Omental fat pad (tissue), 4 donors: Measurements from ENCODE around the gene ULK3. TPM values are rescaled to one million over a fixed set of nuclear protein-coding genes. Genes with fewer than 3 reads are reported as not detected.

Experiments
- ATAC-seq: fragments of 150-250 bp; one replicate; pipeline ENCODE4 v1.9.1; 2016; ENCODE audit warnings: mild to moderate bottlenecking, moderate library complexity; ENCODE audit not compliant: low FRiP score
- DNase-seq: peaks from one replicate; pipeline ENCODE4 v3.0.0-alpha.2; 2019; ENCODE audit warnings: low spot score
- total RNA-seq, 4 donors: library from RNA; depleted of rRNA; stranded (reverse); fragments of >200 nt; gene quantifications; one replicate each; pipeline ENCODE4 v1.1.0, GENCODE V29; 2016
- TF ChIP-seq, protein P1 (sequence below), 3 donors: fragments of 450-650 bp; IDR thresholded peaks; one replicate each; pipeline ENCODE4 v1.5.1; 2016 to 2017; ENCODE audit warnings: antibody characterized with exemption in 3 of 3, mild to moderate bottlenecking in 3 of 3, moderate library complexity in 2 of 3

ULK3 gene, protein sequence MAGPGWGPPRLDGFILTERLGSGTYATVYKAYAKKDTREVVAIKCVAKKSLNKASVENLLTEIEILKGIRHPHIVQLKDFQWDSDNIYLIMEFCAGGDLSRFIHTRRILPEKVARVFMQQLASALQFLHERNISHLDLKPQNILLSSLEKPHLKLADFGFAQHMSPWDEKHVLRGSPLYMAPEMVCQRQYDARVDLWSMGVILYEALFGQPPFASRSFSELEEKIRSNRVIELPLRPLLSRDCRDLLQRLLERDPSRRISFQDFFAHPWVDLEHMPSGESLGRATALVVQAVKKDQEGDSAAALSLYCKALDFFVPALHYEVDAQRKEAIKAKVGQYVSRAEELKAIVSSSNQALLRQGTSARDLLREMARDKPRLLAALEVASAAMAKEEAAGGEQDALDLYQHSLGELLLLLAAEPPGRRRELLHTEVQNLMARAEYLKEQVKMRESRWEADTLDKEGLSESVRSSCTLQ
- total RNA-seq: 10 to 100 TPM; 23.2 to 52.6 (median 41.4) TPM

DNA sequence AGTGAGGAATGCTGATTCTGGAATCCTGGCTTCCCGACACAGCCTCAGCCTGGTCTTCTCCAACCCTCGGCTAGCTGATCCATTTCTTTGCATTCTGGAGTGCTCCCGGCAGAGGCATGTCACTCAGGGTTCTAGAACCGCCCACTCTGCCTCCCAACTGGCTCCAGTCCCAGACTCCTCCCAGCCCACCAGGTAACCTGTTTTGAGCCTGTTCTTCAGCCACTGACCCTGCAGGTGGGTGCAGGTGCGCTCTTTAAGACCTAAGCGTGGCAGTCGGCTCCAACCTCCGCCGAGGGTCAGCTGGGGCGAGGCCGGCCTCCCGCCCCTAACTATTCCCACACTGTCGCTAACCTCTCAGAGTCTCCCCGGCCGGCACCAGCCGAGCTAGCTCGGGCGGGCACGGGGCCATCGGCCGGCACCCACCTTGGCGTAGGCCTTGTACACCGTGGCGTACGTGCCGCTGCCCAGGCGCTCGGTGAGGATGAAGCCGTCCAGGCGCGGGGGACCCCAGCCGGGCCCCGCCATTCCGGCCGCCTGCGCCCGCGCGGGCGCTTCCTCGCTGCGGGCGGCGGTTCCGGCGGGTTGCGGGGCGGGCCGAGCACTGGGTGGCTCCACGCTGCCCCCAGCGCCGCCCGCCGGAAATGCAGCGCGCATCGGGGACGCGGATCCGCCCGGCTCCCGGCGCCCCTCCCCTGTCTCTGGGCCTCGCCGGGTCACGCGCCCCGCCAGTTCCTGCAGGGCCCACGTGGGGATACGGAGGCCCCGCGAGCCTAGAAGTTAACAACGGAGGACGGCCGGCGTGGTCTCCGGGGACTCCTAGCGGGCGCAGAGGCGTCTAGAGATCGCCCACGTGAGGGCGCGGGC, at the start of gene ULK3:
ULK3 (minus strand) TSS at position 576 of the 864 bp plus-strand sequence; CDS start at position 525, 51 bp downstream.
- TF ChIP-seq, protein P1, sequence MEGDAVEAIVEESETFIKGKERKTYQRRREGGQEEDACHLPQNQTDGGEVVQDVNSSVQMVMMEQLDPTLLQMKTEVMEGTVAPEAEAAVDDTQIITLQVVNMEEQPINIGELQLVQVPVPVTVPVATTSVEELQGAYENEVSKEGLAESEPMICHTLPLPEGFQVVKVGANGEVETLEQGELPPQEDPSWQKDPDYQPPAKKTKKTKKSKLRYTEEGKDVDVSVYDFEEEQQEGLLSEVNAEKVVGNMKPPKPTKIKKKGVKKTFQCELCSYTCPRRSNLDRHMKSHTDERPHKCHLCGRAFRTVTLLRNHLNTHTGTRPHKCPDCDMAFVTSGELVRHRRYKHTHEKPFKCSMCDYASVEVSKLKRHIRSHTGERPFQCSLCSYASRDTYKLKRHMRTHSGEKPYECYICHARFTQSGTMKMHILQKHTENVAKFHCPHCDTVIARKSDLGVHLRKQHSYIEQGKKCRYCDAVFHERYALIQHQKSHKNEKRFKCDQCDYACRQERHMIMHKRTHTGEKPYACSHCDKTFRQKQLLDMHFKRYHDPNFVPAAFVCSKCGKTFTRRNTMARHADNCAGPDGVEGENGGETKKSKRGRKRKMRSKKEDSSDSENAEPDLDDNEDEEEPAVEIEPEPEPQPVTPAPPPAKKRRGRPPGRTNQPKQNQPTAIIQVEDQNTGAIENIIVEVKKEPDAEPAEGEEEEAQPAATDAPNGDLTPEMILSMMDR (IDR thresholded peaks at IDR 0.05): peak in 2 of 3 donors; percentile 3 to 51
- DNase-seq: peak; percentile 74
- peak; percentile 97 for ATAC-seq

GRCh38 chr15:74892313-74892712, 49.4 kb upstream of the ULK3 start:
- DNase-seq (no peak), ATAC-seq (no peak)
- TF ChIP-seq, protein P1 (IDR thresholded peaks at IDR 0.05): no peak

GRCh38 chr15:74891469-74891868, 48.5 kb upstream of the ULK3 start:
- ATAC-seq: no peak
- no peak for DNase-seq
- TF ChIP-seq, protein P1 (IDR thresholded peaks at IDR 0.05): no peak

DNA sequence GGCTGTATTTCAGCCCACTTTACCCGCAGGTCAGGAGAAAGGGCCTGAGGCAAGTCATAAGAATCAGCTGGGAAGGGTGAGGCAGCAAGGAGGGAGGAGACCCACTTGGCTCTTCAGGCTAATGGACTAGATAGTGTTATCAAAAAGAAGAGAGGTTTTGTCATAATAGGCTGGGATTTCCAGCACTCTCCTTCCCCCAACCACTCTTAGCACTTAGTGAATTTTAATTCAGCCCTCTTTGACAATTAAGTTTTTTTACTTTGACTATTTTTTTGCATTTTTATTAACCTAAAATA, 47.7 kb upstream of the ULK3 start:
- peak; percentile 36 for ATAC-seq
- no peak for DNase-seq
- TF ChIP-seq, protein P1 (IDR thresholded peaks at IDR 0.05): no peak

DNA sequence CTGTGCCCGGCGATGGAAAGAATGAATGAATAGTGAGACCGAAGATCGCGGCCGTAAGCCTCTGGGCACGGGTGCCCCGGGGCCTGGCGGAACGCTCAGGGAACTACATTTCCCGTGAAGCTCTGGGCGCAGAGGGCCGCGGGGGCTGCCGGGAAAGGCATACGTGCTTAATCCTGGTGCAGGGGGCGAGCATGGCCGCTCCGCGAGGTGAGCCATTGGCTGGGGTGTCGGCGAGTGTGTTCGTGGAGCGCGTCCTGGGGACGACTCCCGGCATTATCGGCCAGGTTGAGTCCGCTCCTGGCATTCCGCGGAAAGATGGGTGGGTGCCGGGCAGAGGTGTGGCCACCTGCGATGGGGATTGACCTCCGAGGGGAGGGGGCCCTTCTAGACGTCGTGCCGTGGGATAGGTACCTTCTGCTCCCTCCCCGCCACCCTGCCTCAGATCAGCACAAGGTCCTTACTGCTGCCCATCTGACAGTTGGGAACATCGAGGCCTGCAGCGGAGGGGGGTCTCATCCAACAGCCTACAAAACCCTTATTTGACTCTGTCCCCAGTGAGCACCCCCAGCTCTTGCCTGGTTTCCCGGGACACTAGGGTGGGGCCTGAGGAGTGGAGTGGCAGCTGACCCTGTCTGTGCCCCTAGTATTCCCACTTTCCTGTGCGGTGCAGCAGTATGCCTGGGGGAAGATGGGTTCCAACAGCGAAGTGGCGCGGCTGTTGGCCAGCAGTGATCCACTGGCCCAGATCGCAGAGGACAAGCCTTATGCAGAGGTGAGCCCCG, 47.1 kb upstream of the ULK3 start, which contains the start of gene MPI:
MPI (plus strand) TSS at position 160 of the 782 bp plus-strand sequence; CDS start at position 192, 32 bp downstream.
- DNase-seq: peak; percentile 56
- ATAC-seq: peak; percentile 96
- TF ChIP-seq, protein P1 (IDR thresholded peaks at IDR 0.05): no peak

DNA sequence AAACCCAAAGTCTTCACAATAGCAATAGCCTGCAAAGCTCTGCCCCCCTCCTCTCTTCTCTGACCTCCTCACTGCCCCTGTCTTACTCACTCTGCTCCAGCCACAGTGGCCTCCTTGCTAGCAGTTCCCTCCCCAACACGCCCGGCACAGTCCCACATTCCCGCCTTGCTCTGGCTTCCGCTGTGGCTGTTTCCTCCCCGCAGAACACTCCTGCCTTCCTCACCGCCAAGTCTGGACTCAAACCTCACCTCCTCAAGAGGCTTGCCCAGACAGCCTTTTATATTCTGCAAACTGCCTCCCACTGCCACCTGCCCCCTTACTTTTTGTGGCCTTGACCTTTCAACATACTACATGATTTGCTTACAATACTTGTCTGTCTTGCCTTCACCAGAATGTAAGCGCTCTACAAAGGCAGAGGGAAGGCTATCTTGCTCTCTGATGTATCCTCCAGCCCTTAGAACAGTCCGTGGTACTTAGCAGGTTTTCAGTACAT, 46.5 kb upstream of the ULK3 start:
- DNase-seq: no peak
- no peak for ATAC-seq
- TF ChIP-seq, protein P1 (IDR thresholded peaks at IDR 0.05): no peak
